Gastrocnemius medialis (tissue), 4 donors: ENCODE measurements around the gene PLPPR2. TPM values are rescaled to one million over a fixed set of nuclear protein-coding genes. Genes with fewer than 3 reads are reported as not detected.

Experiments used
- ATAC-seq, 2 donors: fragments of 150-250 bp; one replicate each; pipeline ENCODE4 v1.9.1; 2016
- DNase-seq, 2 donors: peaks; one replicate each; pipeline ENCODE4 v3.0.0-alpha.2; 2019
- H3K27ac ChIP-seq, 4 donors: fragments of 200-600 bp; sonication (generic); 1 replicate in 1 of 4; 2 replicates in 3 of 4; pipeline ENCODE4 v1.5.1; 2016 to 2018; ENCODE audit warnings: mild to moderate bottlenecking in 2 of 4, moderate library complexity in 1 of 4
- H3K27me3 ChIP-seq, 3 donors: fragments of 200-600 bp; sonication (generic) in 2 of 3; 1 replicate in 1 of 3; 2 replicates in 2 of 3; pipeline versions ENCODE4 v1.5.1 to v1.6.0; 2016 to 2019; ENCODE audit warnings: mild to moderate bottlenecking in 1 of 3, moderate library complexity in 1 of 3
- H3K36me3 ChIP-seq, 2 donors: fragments of 200-600 bp; sonication (generic) in 1 of 2; one replicate each; pipeline ENCODE4 v1.5.1; 2017 to 2018
- H3K4me1 ChIP-seq, 2 donors: fragments of 200-600 bp; sonication (generic) in 1 of 2; one replicate each; pipeline ENCODE4 v1.5.1; 2016 to 2017; ENCODE audit warnings: mild to moderate bottlenecking in 2 of 2
- H3K4me3 ChIP-seq, 4 donors: fragments of 200-600 bp; sonication (generic) in 3 of 4; 1 replicate in 1 of 4; 2 replicates in 3 of 4; pipeline ENCODE4 v1.5.1; 2016 to 2019; ENCODE audit warnings: mild to moderate bottlenecking in 2 of 4
- H3K9me3 ChIP-seq, 3 donors: fragments of 200-600 bp; sonication (generic) in 2 of 3; 1 replicate in 1 of 3; 2 replicates in 2 of 3; pipeline ENCODE4 v1.5.1; 2016 to 2019
- POLR2A ChIP-seq, 2 donors: fragments of 450-650 bp; IDR thresholded peaks; one replicate each; pipeline ENCODE4 v1.6.1; 2017; ENCODE audit warnings: antibody characterized with exemption in 2 of 2, mild to moderate bottlenecking in 2 of 2, moderate library complexity in 2 of 2
- in situ Hi-C, 4 donors: fragments of 200-750 bp; cut with MboI; loops; one replicate each; pipeline versions ENCODE4 v1.15.0 to v1.8.0; 2017; ENCODE audit warnings: low sequenced_read_pairs in 4 of 4
- intact Hi-C: fragments of 100-400 bp; cut with DNase I; formaldehyde crosslinking; loops from one replicate; pipeline ENCODE4 v1.15.1; 2023; ENCODE audit warnings: low total_unique reads
- total RNA-seq, 4 donors: library from RNA; depleted of rRNA; stranded (reverse); fragments of >200 nt; gene quantifications; one replicate each; pipeline versions ENCODE4 v1.1.0 to v1.2.3, GENCODE V29; 2016
- TF ChIP-seq, protein P1 (sequence below), 5 experiments: fragments of 450-650 bp in 3 of 5; fragments of 200-600 bp in 2 of 5; sonication (generic) in 2 of 5; IDR thresholded peaks in 4 of 5; conservative IDR thresholded peaks in 1 of 5; 1 replicate in 4 of 5; 2 replicates in 1 of 5; pipeline ENCODE4 v1.5.1; 2016 to 2019; ENCODE audit warnings: antibody characterized with exemption in 5 of 5, mild to moderate bottlenecking in 3 of 5, moderate library complexity in 3 of 5

Gene PLPPR2
- total RNA-seq, 4 donors from 2014 or later = 18.6 to 46.2 (median 36.9) TPM

- Histone ChIP-seq H3K27ac (no peak overlapping the region), H3K27me3 (peaks cover 24 to 30% (median 29%) of the 10 kb centered on the region in 3 donors), H3K9me3 (no peaks in the 10 kb centered on the region), H3K4me3 (no peak overlapping the region), H3K4me1 (peaks cover 13 to 16% of the 10 kb centered on the region in 2 donors), H3K36me3 (no peaks in the 10 kb centered on the region)
- ATAC-seq (no peak), DNase-seq (no peak)
- in situ Hi-C loops = loop anchor here in 1 of 4 donors (25.0 kb wide), 1 partner anchor 203 kb away; the partner anchor contains the start of genes ACP5 and ZNF627
- TF ChIP-seq POLR2A (IDR thresholded peaks at IDR 0.05) = no peak
- TF ChIP-seq, protein P1, sequence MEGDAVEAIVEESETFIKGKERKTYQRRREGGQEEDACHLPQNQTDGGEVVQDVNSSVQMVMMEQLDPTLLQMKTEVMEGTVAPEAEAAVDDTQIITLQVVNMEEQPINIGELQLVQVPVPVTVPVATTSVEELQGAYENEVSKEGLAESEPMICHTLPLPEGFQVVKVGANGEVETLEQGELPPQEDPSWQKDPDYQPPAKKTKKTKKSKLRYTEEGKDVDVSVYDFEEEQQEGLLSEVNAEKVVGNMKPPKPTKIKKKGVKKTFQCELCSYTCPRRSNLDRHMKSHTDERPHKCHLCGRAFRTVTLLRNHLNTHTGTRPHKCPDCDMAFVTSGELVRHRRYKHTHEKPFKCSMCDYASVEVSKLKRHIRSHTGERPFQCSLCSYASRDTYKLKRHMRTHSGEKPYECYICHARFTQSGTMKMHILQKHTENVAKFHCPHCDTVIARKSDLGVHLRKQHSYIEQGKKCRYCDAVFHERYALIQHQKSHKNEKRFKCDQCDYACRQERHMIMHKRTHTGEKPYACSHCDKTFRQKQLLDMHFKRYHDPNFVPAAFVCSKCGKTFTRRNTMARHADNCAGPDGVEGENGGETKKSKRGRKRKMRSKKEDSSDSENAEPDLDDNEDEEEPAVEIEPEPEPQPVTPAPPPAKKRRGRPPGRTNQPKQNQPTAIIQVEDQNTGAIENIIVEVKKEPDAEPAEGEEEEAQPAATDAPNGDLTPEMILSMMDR (IDR thresholded peaks at IDR 0.05 in 4 of 5, conservative IDR thresholded peaks at IDR 0.05 in 1 of 5) = no peak
- intact Hi-C loops = loop anchor here (5.0 kb wide), 2 partner anchors 153 to 213 kb away; partner anchors contain the start of genes CNN1 and ZNF627
These were observed 29.5 kb downstream of the PLPPR2 start for GRCh38 chr19:11384778-11385129.

DNA sequence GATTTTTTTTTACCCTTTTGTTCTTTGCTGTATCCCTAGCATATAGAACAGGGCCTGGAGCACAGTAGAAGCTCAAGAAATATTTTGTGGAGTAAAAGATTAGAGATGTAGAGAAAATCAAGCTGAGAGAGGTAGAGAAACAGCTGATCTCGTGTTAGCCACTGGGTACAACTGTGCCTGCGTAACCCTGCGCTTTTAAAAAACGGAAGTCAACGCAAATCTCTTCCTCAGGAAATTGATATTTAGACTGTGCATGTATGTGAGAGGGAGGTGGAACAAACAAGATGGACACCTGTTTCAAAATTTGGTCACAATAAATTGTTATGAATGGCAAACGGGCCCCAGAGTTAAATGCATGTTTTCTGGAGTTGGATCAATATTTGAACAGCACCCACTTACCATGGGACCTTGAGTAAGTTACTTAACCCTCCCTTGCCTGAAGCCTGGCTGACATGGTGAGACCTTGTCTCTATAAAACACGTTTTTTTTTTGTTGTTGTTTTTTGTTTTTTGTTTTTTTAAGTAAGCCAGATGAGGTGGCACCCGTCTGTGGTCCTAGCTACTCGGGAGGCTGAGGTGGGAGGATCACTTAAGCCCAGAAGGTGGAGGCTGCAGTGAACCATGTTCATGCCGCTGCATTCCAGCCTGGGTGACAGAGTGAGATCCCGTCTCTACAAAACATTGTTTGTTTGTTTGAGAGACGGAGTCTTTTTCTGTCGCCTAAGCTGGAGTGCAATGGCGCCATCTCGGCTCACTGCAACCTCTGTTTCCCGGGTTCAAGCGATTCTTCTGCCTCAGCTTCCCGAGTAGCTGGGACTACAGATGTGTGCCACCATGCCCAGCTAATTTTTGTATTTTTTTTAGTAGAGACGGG is 32.2 kb downstream of the PLPPR2 start:
- intact Hi-C loops (no loop called here), in situ Hi-C loops (loop anchor here in 1 of 4 donors (25.0 kb wide), 1 partner anchor 200 kb away; the partner anchor contains the start of genes ACP5 and ZNF627)
- Histone ChIP-seq H3K36me3 (no peaks in the 10 kb centered on the region), H3K27ac (no peak overlapping the region), H3K4me1 (no peaks in the 10 kb centered on the region), H3K27me3 (peaks cover 17 to 20% (median 19%) of the 10 kb centered on the region in 3 donors), H3K9me3 (peaks cover 0 to 9% (median 0%) of the 10 kb centered on the region in 3 donors), H3K4me3 (no peak overlapping the region)
- DNase-seq = no peak
- TF ChIP-seq, protein P1 (IDR thresholded peaks at IDR 0.05 in 4 of 5, conservative IDR thresholded peaks at IDR 0.05 in 1 of 5) = no peak
- TF ChIP-seq POLR2A (IDR thresholded peaks at IDR 0.05) = no peak
- ATAC-seq = no peak

- Histone ChIP-seq H3K4me3 (no peak overlapping the region), H3K4me1 (no peaks in the 10 kb centered on the region), H3K9me3 (peaks cover 0 to 9% (median 0%) of the 10 kb centered on the region in 3 donors), H3K27ac (no peak overlapping the region), H3K36me3 (no peaks in the 10 kb centered on the region), H3K27me3 (peaks cover 0 to 2% (median 0%) of the 10 kb centered on the region in 3 donors)
- in situ Hi-C loops (loop anchor here in 1 of 4 donors (25.0 kb wide), 1 partner anchor 197 kb away; the partner anchor contains the start of genes ACP5 and ZNF627), intact Hi-C loops (no loop called here)
- DNase-seq (no peak), ATAC-seq (no peak)
- TF ChIP-seq, protein P1 (IDR thresholded peaks at IDR 0.05 in 4 of 5, conservative IDR thresholded peaks at IDR 0.05 in 1 of 5) = no peak
- TF ChIP-seq POLR2A (IDR thresholded peaks at IDR 0.05) = no peak
These were observed 35.1 kb downstream of the PLPPR2 start for GRCh38 chr19:11390359-11390758.

- Histone ChIP-seq H3K9me3 (peaks cover 0 to 9% (median 0%) of the 10 kb centered on the region in 3 donors), H3K4me1 (no peaks in the 10 kb centered on the region), H3K27ac (no peak overlapping the region), H3K27me3 (peaks cover 0 to 2% (median 0%) of the 10 kb centered on the region in 3 donors), H3K36me3 (no peaks in the 10 kb centered on the region), H3K4me3 (no peak overlapping the region)
- no peak for TF ChIP-seq POLR2A (IDR thresholded peaks at IDR 0.05)
- intact Hi-C loops (no loop called here), in situ Hi-C loops (loop anchor here in 1 of 4 donors (25.0 kb wide), 1 partner anchor 196 kb away; the partner anchor contains the start of genes ACP5 and ZNF627)
- no peak for ATAC-seq
- DNase-seq = no peak
These were observed 35.9 kb downstream of the PLPPR2 start for GRCh38 chr19:11390933-11391680.
